ENCODE measurements around the gene RNU7-1. TPM values are rescaled to one million over a fixed set of nuclear protein-coding genes. Genes with fewer than 3 reads are reported as not detected.

Gene RNU7-1
- total RNA-seq, 1 donor from 2014 or later, result not detected

GRCh38 chr12:6946033-6946919 lies 2.7 kb downstream of the RNU7-1 start:
- no peak for DNase-seq (ENCODE audit: low read depth)
- peak overlapping the region; percentile 64 for H3K4me3 ChIP-seq (ENCODE audit: low read depth, low read length)

GRCh38 chr12:6946920-6947374 lies 3.3 kb downstream of the RNU7-1 start:
- H3K4me3 ChIP-seq (ENCODE audit: low read depth, low read length), result peak overlapping the region; percentile 64
- no peak for TF ChIP-seq CTCF (conservative IDR thresholded peaks at IDR 0.05; ENCODE audit: low read depth, low read length)
- no peak for DNase-seq (ENCODE audit: low read depth)

More at GRCh38 chr12:6946033-6946919, 2.7 kb downstream of the RNU7-1 start:
- TF ChIP-seq CTCF (conservative IDR thresholded peaks at IDR 0.05; ENCODE audit: low read depth, low read length), result no peak

- DNase-seq (ENCODE audit: low read depth), result no peak
- no peak for TF ChIP-seq CTCF (conservative IDR thresholded peaks at IDR 0.05; ENCODE audit: low read depth, low read length)
- no peak overlapping the region for H3K4me3 ChIP-seq (ENCODE audit: low read depth, low read length)
Measured at GRCh38 chr12:6947615-6948014, 4.0 kb downstream of the RNU7-1 start.

- no peak overlapping the region for H3K4me3 ChIP-seq (ENCODE audit: low read depth, low read length)
- no peak for TF ChIP-seq CTCF (conservative IDR thresholded peaks at IDR 0.05; ENCODE audit: low read depth, low read length)
- DNase-seq (ENCODE audit: low read depth), result no peak
Measured at GRCh38 chr12:6948873-6949594, 5.4 kb downstream of the RNU7-1 start.

- H3K4me3 ChIP-seq (ENCODE audit: low read depth, low read length), result no peak overlapping the region
- no peak for DNase-seq (ENCODE audit: low read depth)
- peak; percentile 32 for TF ChIP-seq CTCF (conservative IDR thresholded peaks at IDR 0.05; ENCODE audit: low read depth, low read length)
Measured at GRCh38 chr12:6950401-6950801, 6.8 kb downstream of the RNU7-1 start.

- DNase-seq (ENCODE audit: low read depth), result no peak
- no peak within 1 kb of the TSS for H3K4me3 ChIP-seq (ENCODE audit: low read depth, low read length)
- TF ChIP-seq CTCF (conservative IDR thresholded peaks at IDR 0.05; ENCODE audit: low read depth, low read length), result no peak
Measured at GRCh38 chr12:6950811-6951540, 7.4 kb downstream of the RNU7-1 start, which contains the start of gene PTPN6. TSS of gene PTPN6 (plus strand) at chr12:6951356. CDS start at chr12:6951513, 157 bp downstream.

All from epithelial cell of proximal tubule (primary cell).